ENCODE results near the gene ZC3H18. TPM values are rescaled to one million over a fixed set of nuclear protein-coding genes. Genes with fewer than 3 reads are reported as not detected.

Gene ZC3H18
- total and polyA plus RNA-seq, 2 experiments from 2014 or later: 16.8 to 37.1 TPM

DNA sequence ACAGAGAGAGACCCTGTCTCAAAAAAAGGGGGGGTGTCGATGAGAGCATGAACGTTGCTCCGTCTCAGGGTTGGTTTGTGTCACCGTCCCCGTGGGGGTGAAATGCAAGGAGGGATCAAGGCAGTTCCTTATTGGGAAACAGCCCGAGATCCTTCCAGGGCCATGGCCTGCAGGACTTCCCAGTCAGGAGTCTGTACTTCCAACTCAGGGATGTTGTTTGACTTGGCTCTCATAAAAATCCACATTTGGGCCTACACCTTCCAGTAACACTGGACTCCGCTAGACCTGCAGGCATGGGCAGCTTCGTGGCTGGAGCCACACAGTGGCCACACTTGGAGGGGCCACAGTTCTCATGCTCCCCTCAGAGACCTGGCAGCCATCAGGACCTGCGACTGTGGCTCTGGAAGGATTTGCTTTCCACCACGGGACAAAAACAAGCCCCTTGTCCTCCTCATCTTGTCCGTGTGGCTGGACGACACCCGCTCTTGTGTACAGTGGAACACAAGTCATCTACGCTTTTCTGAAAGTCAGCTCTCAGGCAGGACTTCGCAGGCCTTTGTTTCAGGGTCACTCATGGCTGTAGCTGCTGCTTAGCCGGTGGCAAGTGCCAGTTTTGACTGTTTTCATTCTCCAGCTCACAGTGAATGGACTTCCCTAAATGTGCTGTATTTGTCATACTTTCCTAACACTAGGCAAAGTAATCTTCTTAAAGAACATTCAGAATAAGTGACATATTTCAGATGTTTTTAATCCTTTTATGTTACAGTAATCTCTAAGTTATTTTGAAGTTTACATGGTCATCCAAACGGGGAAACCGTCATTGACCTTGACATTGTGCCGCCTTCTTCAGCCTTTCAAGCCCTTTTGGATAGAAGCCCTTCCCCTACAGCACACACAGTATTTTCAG is 44.0 kb downstream of the ZC3H18 start:
- H3K4me1 ChIP-seq (ENCODE audit: insufficient read depth): peaks cover 14% of the 10 kb centered on the region
- TF ChIP-seq EZH2phosphoT487 (IDR thresholded peaks at IDR 0.05; ENCODE audit: low read depth, severe bottlenecking, unreplicated experiment) (no peak), EZH2 (IDR thresholded peaks at IDR 0.05; ENCODE audit: borderline replicate concordance) (no peak)
- TF ChIP-seq, protein P1, sequence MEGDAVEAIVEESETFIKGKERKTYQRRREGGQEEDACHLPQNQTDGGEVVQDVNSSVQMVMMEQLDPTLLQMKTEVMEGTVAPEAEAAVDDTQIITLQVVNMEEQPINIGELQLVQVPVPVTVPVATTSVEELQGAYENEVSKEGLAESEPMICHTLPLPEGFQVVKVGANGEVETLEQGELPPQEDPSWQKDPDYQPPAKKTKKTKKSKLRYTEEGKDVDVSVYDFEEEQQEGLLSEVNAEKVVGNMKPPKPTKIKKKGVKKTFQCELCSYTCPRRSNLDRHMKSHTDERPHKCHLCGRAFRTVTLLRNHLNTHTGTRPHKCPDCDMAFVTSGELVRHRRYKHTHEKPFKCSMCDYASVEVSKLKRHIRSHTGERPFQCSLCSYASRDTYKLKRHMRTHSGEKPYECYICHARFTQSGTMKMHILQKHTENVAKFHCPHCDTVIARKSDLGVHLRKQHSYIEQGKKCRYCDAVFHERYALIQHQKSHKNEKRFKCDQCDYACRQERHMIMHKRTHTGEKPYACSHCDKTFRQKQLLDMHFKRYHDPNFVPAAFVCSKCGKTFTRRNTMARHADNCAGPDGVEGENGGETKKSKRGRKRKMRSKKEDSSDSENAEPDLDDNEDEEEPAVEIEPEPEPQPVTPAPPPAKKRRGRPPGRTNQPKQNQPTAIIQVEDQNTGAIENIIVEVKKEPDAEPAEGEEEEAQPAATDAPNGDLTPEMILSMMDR (IDR thresholded peaks at IDR 0.05; ENCODE audit: poor library complexity): no peak
- no peaks in the 10 kb centered on the region for H3K9me2 ChIP-seq (replicated peaks; ENCODE audit: insufficient read depth)
- no peak overlapping the region for H3K4me3 ChIP-seq
- H3K4me2 ChIP-seq: no peak overlapping the region
- no peaks in the 10 kb centered on the region for H3K9me3 ChIP-seq (ENCODE audit: low read depth)
- peaks cover 9% of the 10 kb centered on the region for H4K20me1 ChIP-seq (ENCODE audit: insufficient read depth, poor library complexity, severe bottlenecking)
- H2AFZ ChIP-seq: no peak overlapping the region
- no peak overlapping the region for H3K27ac ChIP-seq
- H3K27me3 ChIP-seq: no peaks in the 10 kb centered on the region
- H3K79me2 ChIP-seq: peaks cover 8% of the 10 kb centered on the region
- no peaks in the 10 kb centered on the region for H3K36me3 ChIP-seq (replicated peaks; ENCODE audit: insufficient read depth, low read depth)
- WGBS (ENCODE audit: low lambda C conversion rate, missing lambda C conversion rate): 92% methylated on average over 19 of the region's 19 CpGs
- no peak for DNase-seq (ENCODE audit: low spot score)

DNA sequence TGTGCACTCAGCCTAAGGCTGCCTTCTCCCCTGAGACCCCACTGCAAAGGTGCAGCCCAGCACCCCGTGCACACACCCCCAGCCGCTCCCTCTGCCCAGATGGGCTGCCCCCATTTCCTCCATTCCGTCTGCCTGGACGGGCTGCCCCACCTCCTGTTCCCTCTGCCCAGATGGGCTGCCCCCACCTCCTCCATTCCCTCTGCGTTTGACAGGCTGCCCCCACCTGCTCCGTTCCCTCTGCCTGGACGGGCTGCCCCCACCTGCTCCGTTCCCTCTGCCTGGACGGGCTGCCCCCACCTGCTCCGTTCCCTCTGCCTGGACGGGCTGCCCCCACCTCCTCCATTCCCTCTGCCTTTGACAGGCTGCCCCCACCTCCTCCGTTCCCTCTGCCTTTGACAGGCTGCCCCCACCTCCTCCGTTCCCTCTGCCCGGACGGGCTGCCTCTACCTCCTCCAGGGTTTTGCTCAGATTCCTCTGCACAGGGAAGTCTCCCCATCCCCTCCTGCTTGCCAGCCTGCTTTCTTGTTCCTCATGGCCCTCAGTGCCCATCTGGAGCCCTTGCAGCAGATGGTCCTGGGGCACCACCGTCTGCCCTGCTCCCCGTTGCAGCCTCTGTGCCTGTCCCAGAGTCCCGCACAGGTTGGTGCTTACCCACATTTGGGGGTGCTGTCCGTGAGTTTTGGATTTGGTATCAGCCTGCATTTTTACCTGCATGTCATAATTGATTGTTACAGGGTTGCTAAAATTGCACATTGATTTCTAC is 44.8 kb downstream of the ZC3H18 start:
- no peak overlapping the region for H3K27ac ChIP-seq

DNA sequence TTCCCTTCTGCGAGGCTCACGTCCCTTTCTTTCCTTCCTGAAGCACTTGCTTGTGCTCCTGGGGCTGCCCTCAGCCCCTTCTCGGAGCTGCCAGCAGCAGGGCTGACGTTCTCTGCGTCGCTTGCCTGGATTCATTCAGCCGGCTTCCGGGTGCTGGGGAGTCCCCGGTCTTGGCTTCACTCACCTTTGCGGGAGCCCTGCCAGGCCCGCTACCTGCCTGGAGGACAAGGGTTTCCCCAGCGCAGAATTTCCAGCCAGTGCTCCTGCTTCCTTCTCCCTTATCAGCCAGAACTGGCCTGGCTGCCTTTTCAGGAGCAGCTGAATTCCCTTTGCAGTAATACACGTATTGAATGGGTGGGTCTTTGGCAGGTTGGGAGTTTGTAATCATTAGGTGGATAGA is 46.1 kb downstream of the ZC3H18 start:
- Histone ChIP-seq H3K4me1 (ENCODE audit: insufficient read depth) (peaks cover 14% of the 10 kb centered on the region), H3K9me2 (replicated peaks; ENCODE audit: insufficient read depth) (no peaks in the 10 kb centered on the region), H4K20me1 (ENCODE audit: insufficient read depth, poor library complexity, severe bottlenecking) (peaks cover 9% of the 10 kb centered on the region), H3K36me3 (replicated peaks; ENCODE audit: insufficient read depth, low read depth) (no peaks in the 10 kb centered on the region), H3K79me2 (peaks cover 16% of the 10 kb centered on the region), H3K27me3 (no peaks in the 10 kb centered on the region), H3K4me2 (no peak overlapping the region), H3K9me3 (ENCODE audit: low read depth) (no peaks in the 10 kb centered on the region), H3K4me3 (no peak overlapping the region), H2AFZ (no peak overlapping the region), H3K27ac (peak overlapping the region; percentile 79)
- WGBS (ENCODE audit: low lambda C conversion rate, missing lambda C conversion rate): 83% methylated on average over 13 of the region's 13 CpGs
- TF ChIP-seq, protein P1 (IDR thresholded peaks at IDR 0.05; ENCODE audit: poor library complexity): no peak
- TF ChIP-seq EZH2 (IDR thresholded peaks at IDR 0.05; ENCODE audit: borderline replicate concordance) (no peak), EZH2phosphoT487 (IDR thresholded peaks at IDR 0.05; ENCODE audit: low read depth, severe bottlenecking, unreplicated experiment) (no peak)
- DNase-seq (ENCODE audit: low spot score): peak; percentile 65

More for the DNA sequence above, 44.8 kb downstream of the ZC3H18 start:
- Histone ChIP-seq H3K4me2 (no peak overlapping the region), H4K20me1 (ENCODE audit: insufficient read depth, poor library complexity, severe bottlenecking) (peaks cover 9% of the 10 kb centered on the region), H3K27me3 (no peaks in the 10 kb centered on the region), H2AFZ (no peak overlapping the region), H3K36me3 (replicated peaks; ENCODE audit: insufficient read depth, low read depth) (no peaks in the 10 kb centered on the region), H3K79me2 (peaks cover 8% of the 10 kb centered on the region), H3K9me2 (replicated peaks; ENCODE audit: insufficient read depth) (no peaks in the 10 kb centered on the region), H3K9me3 (ENCODE audit: low read depth) (no peaks in the 10 kb centered on the region), H3K4me1 (ENCODE audit: insufficient read depth) (peaks cover 14% of the 10 kb centered on the region), H3K4me3 (no peak overlapping the region)
- TF ChIP-seq, protein P1 (IDR thresholded peaks at IDR 0.05; ENCODE audit: poor library complexity): no peak
- no peak for TF ChIP-seq EZH2 (IDR thresholded peaks at IDR 0.05; ENCODE audit: borderline replicate concordance)
- TF ChIP-seq EZH2phosphoT487 (IDR thresholded peaks at IDR 0.05; ENCODE audit: low read depth, severe bottlenecking, unreplicated experiment): no peak
- 100% methylated on average over 4 of the region's 19 CpGs for WGBS (ENCODE audit: low lambda C conversion rate, missing lambda C conversion rate)
- no peak for DNase-seq (ENCODE audit: low spot score)
